ENCODE measurements around the gene LIX1L.
A peak's percentile ranks its signal among the peaks of the same experiment; 100 is the strongest.
"Not testable (repeated sequence)": the region's sequence is repeated elsewhere in the genome, so short reads cannot be mapped to it uniquely, and the experiment has no call there.

Gene LIX1L

GRCh38 chr1:145932522-145933009 lies 25.3 kb downstream of the LIX1L start:
- not testable (repeated sequence) for DNase-seq

- DNase-seq, result no peak
Observed at GRCh38 chr1:145927916-145928643, 29.7 kb downstream of the LIX1L start.

- DNase-seq, result peak; percentile 99
Observed at GRCh38 chr1:145927063-145927886, 30.5 kb downstream of the LIX1L start, which contains the start of gene RBM8A. TSS of gene RBM8A (minus strand) at chr1:145927484. CDS start at chr1:145927426, 58 bp downstream.

GRCh38 chr1:145926686-145927062 lies 31.1 kb downstream of the LIX1L start:
- DNase-seq, result no peak

GRCh38 chr1:145922266-145922665 lies 35.6 kb downstream of the LIX1L start:
- no peak for DNase-seq

GRCh38 chr1:145920297-145920696 lies 37.5 kb downstream of the LIX1L start:
- DNase-seq, result not testable (repeated sequence)

GRCh38 chr1:145918992-145919939 lies 38.6 kb downstream of the LIX1L start:
- DNase-seq, result no peak

GRCh38 chr1:145918144-145918991 lies 39.4 kb downstream of the LIX1L start, which contains the start of gene PEX11B:
TSS of gene PEX11B (minus strand) at chr1:145918717. CDS start at chr1:145918688, 29 bp downstream.
- DNase-seq, result peak; percentile 84

GRCh38 chr1:145917595-145917994 lies 40.2 kb downstream of the LIX1L start:
- no peak for DNase-seq

GRCh38 chr1:145916745-145917144 lies 41.1 kb downstream of the LIX1L start:
- no peak for DNase-seq

- no peak for DNase-seq
Observed at GRCh38 chr1:145912128-145912641, 45.6 kb downstream of the LIX1L start.

GRCh38 chr1:145908653-145909052 lies 49.2 kb downstream of the LIX1L start:
- no peak for DNase-seq

- no peak for DNase-seq
Observed at GRCh38 chr1:145906954-145907753, 50.7 kb downstream of the LIX1L start.

- DNase-seq, result no peak
Observed at GRCh38 chr1:145901312-145902021, 56.4 kb downstream of the LIX1L start.

- no peak for DNase-seq
Observed at GRCh38 chr1:145898756-145899155, 59.1 kb downstream of the LIX1L start.

GRCh38 chr1:145897969-145898368 lies 59.8 kb downstream of the LIX1L start:
- no peak for DNase-seq

- no peak for DNase-seq
Observed at GRCh38 chr1:145895471-145895870, 62.3 kb downstream of the LIX1L start.

- DNase-seq, result no peak
Observed at GRCh38 chr1:145893306-145894055, 64.3 kb downstream of the LIX1L start.

GRCh38 chr1:145892486-145893087 lies 65.2 kb downstream of the LIX1L start:
- DNase-seq, result no peak
